Measurements from ENCODE around the gene LHPP.
A peak's percentile ranks its signal among the peaks of the same experiment; 100 is the strongest.

LHPP gene

GRCh38 chr10:124532106-124532641, 70.6 kb downstream of the LHPP start:
- H3K4me3 ChIP-seq (ENCODE audit: low read depth, low read length), result no peak overlapping the region
- peak; percentile 46 for DNase-seq (ENCODE audit: low read depth)
- peak; percentile 74 for TF ChIP-seq CTCF (conservative IDR thresholded peaks at IDR 0.05; ENCODE audit: low read depth, low read length)

DNA sequence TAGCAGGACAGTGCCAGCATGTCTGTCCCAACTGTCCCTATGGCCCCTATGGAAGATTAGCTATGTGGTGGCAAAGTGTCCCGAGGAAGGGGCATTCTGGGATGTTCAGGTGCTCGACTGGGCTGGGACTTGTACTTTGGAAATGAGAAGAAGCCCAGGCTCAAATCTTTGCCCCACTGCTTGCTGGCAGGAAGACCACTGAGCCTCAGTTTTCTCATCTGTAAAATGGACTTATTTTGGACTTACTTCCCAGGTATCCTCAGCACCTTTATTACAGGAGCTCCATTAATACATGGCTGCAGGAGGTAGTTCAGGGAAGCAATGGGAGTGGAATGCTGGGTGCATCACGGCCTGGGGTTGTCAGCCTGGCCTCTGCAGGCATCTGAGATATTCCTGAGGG, 71.2 kb downstream of the LHPP start:
- TF ChIP-seq CTCF (conservative IDR thresholded peaks at IDR 0.05; ENCODE audit: low read depth, low read length), result no peak
- H3K4me3 ChIP-seq (ENCODE audit: low read depth, low read length), result no peak overlapping the region
- no peak for DNase-seq (ENCODE audit: low read depth)

DNA sequence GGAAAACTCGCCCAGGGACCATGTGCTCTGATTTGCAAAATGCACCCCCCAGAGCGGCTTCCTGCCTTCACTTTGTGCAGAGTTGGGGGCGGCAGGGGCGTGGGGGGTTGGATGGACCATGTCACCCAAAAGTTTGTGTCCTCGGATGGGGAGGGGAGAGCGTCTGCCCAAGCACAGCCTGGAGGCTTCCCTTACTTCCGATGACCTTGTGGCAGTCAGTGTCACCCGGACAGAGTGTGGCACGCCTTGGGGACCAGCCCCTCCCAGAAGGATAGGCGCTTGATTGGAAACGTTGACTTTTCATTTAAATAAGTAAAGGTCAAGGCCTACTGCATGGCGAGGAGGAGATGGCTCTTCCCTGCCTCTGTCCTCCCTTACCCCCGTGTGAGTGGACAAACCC, 71.6 kb downstream of the LHPP start:
- no peak overlapping the region for H3K4me3 ChIP-seq (ENCODE audit: low read depth, low read length)
- TF ChIP-seq CTCF (conservative IDR thresholded peaks at IDR 0.05; ENCODE audit: low read depth, low read length), result no peak
- DNase-seq (ENCODE audit: low read depth), result no peak

DNA sequence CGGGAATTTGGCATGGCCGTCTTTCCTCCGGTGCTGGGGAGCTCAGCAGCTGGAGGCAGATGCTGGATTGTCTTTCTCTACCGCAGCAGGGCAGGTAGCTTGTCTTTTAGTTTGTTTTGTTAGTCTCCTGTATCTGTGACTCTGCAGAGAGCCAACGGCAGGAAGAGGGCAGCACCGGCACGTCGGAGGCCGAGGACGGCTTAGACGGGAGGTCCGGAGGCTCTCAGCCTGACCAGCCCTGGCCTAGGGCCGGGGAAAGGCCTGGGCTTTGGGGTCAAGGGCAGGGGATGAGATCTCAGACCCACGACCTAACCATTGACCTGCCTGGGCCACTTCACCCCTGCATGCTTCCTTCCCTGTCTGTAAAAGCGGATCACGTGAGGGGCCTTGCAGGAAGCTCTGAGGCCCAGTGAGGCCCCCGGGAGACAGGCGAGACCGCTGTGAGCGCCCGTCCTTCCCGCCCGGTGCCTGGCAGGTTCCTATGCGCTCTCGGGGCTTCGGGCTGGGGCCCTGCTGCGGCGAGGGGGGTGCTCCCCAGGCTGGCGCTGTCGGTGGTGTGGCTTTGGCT, 72.7 kb downstream of the LHPP start:
- peak; percentile 79 for TF ChIP-seq CTCF (conservative IDR thresholded peaks at IDR 0.05; ENCODE audit: low read depth, low read length)
- DNase-seq (ENCODE audit: low read depth), result peak; percentile 65
- no peak overlapping the region for H3K4me3 ChIP-seq (ENCODE audit: low read depth, low read length)

GRCh38 chr10:124534826-124535601, 73.4 kb downstream of the LHPP start:
- no peak overlapping the region for H3K4me3 ChIP-seq (ENCODE audit: low read depth, low read length)
- DNase-seq (ENCODE audit: low read depth), result no peak
- no peak for TF ChIP-seq CTCF (conservative IDR thresholded peaks at IDR 0.05; ENCODE audit: low read depth, low read length)

- DNase-seq (ENCODE audit: low read depth), result no peak
- no peak for TF ChIP-seq CTCF (conservative IDR thresholded peaks at IDR 0.05; ENCODE audit: low read depth, low read length)
- no peak overlapping the region for H3K4me3 ChIP-seq (ENCODE audit: low read depth, low read length)
These were observed 74.3 kb downstream of the LHPP start for GRCh38 chr10:124535731-124536495.
